ENCODE measurements around the gene SETX. TPM values are rescaled to one million over a fixed set of nuclear protein-coding genes. Genes with fewer than 3 reads are reported as not detected.

SETX gene
- total RNA-seq, 4 donors from 2014 or later = 52.5 to 79.4 (median 69.7) TPM

DNA sequence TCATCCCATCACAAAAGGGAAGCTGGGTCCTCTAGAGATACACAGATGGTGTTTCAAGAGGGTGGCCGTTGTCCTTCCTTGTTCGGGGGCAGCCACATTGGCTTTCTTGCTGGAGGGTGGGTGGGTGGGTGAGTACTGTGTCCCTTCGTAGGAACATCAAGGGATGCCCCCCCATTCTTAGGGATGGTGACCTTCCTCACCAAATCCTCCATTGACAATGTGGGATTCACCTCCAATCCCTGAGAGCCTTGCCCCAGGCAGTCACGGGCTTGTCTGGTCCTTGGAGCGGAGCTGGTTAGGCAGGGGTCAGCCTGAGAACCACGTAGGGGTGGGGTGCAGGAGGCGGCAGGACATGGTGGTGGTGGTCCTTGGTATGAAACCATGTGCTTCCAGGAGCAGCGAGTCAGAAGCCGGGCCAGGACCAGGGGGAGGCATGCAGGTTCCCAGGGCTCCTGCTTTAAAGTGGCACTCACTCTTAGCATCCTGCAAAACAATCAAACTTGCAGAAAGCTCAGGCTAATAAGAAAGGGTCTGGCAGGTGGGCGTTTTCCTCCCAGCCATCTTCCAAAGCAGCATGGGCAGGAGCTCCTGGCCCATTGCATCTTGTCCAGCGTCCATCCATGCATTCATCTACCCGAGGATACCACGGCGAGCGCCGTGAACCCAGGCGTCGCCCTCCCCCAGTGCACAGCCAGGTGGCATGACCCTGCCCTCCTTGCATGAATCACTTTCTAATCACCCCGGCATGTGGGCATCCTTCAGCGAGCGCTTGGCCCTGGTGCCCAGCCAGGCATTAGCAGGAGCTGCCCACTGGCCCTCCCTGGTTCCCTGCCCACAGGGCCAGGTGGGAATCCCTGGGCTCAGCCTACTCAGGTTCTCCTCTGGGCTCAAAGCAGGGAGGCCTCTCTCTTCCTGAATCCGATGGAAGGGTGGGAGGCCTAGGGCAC, 116.5 kb downstream of the SETX start:
- TF ChIP-seq, protein P1, sequence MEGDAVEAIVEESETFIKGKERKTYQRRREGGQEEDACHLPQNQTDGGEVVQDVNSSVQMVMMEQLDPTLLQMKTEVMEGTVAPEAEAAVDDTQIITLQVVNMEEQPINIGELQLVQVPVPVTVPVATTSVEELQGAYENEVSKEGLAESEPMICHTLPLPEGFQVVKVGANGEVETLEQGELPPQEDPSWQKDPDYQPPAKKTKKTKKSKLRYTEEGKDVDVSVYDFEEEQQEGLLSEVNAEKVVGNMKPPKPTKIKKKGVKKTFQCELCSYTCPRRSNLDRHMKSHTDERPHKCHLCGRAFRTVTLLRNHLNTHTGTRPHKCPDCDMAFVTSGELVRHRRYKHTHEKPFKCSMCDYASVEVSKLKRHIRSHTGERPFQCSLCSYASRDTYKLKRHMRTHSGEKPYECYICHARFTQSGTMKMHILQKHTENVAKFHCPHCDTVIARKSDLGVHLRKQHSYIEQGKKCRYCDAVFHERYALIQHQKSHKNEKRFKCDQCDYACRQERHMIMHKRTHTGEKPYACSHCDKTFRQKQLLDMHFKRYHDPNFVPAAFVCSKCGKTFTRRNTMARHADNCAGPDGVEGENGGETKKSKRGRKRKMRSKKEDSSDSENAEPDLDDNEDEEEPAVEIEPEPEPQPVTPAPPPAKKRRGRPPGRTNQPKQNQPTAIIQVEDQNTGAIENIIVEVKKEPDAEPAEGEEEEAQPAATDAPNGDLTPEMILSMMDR (IDR thresholded peaks at IDR 0.05) = no peak
- no peak for DNase-seq (ENCODE audit: low spot score)
- no peak for ATAC-seq (ENCODE audit: low FRiP score)

DNA sequence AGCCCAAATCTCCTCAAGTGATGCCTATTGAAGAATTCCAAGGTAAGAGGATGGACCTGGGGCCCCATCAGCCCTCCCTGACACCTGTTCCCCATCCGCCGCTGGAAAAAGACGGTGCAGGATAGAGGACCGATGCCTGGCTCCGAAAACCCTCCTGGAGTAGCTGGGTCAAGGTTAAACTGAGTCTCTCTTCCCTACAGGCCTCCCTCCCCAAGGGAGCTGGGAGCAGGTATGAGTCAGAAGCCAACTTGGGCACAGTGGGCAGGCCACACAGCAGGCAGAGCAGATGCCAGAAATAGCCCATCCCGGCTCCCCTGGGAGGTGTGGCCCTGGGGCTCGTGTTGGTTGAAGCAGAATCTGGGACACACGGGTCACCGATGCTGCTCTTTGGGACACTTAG, 117.3 kb downstream of the SETX start:
- ATAC-seq (ENCODE audit: low FRiP score) (no peak), DNase-seq (ENCODE audit: low spot score) (no peak)
- TF ChIP-seq, protein P1 (IDR thresholded peaks at IDR 0.05) = no peak

DNA sequence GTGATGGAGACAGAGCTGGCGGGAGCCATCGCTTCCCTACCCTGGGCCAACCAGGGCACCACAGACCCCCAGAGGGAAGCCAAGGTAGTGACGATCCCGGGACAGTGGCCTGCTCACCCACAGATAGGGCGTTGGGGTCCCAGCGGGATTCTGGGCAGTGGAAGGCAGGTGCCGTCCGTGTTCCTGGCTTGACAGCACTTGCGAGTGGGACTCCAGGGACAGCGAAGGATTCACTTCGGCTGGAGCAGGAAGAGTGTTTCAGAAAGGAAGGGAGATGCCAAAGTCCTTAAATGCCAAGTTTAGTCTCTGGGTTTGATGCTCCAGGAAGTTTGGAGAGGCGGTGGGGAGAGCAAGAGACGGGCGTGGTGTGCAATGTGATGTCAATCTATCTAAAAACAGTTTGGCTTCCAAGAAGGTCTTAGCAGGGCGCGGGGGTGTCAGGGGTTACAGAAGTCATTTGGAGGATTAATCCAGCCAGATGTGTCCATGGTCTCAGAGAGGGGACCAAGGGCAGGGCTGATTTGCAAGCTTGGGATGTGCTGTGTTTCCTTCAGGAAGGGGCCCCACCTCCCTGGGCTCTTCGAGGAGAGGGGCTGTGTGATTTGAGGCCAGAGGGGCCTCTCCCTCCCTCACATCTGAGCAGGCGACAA, 118.0 kb downstream of the SETX start:
- ATAC-seq (ENCODE audit: low FRiP score) (no peak), DNase-seq (ENCODE audit: low spot score) (no peak)
- TF ChIP-seq, protein P1 (IDR thresholded peaks at IDR 0.05) = no peak

DNA sequence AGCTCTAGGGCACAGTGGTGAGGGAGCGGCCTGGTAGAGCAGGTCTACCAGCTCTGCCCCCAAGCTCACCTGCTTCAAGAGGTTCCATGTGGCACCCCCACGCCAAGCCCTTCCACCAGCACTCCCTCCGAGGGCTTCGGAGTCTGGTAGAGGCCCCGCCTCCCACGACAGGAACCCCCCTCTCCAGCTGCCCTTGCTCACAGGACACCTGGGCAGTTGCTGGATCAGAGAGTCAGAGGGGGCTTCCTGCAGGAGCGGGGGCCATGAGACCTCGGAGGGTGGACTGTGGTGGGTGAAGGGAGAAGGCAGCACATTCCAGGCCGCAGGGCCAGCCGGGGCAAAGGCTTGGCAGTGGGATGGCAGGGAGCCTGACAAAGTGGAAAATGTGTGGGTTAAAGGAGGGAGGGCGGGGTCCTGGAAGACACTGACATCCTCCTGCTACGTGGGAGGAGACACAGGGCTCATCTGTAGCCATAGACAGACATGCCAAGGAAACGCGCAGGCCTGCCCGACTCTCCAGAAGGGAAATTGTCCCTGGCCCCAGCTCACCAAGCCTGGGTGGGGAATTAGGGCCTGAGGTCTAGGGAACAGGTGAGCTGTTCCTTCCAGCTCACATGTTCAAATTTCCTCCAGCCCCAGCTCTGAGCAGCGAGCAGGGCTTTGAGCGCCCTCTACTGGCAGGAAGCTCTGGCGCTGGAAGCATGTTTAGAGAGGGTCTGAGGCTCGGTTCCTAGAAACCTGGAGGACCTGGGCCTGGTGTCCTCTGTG, 118.7 kb downstream of the SETX start:
- TF ChIP-seq, protein P1 (IDR thresholded peaks at IDR 0.05) = peak in 1 of 3 donors; percentile 23
- ATAC-seq (ENCODE audit: low FRiP score) = peak; percentile 22
- peak; percentile 79 for DNase-seq (ENCODE audit: low spot score)

DNA sequence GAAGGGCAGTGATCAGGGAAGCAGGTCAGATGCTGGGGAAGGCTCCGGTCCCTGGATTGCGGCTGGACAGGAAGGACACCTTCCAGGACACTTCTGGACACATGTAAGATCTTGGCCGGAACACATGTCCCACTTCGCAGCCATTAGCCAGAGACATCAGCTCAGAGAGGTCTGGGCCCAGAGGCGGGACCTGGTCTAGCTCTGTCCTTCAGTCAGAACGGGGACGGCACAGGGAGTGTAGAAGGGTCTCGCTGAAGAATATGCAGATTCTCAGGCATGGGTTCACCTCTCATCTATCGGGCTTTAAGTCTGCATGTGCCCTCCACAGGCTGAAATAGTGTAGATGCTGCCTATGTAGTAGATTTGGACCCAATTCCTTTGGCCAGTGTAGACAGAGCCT, 119.7 kb downstream of the SETX start:
- TF ChIP-seq, protein P1 (IDR thresholded peaks at IDR 0.05) = no peak
- DNase-seq (ENCODE audit: low spot score) (no peak), ATAC-seq (ENCODE audit: low FRiP score) (no peak)

DNA sequence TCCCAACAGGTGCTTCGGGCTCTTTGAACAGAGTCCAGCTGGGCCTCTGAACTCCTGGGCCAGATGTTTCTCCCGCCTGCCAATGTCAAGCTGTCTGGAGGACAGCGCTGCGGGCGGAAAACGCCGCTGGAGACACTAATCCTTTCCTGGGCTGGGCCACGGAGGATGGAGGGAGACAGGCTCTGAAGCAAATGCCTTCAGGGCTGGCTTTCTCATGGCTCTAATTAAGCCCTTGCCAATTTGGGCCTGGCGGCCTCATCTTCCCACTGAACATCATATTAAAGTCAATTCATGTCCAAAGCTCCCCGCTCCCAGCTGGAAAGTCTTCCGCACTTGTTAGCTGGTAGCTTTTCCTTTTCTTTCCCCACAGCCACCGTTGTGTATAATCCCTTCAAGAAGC, 120.3 kb downstream of the SETX start:
- no peak for DNase-seq (ENCODE audit: low spot score)
- TF ChIP-seq, protein P1 (IDR thresholded peaks at IDR 0.05) = no peak
- ATAC-seq (ENCODE audit: low FRiP score) = no peak
